ENCODE measurements around the gene ZFC3H1.
"Not testable (repeated sequence)": the region's sequence is repeated elsewhere in the genome, so short reads cannot be mapped to it uniquely, and the experiment has no call there.

- TF ChIP-seq CTCF (conservative IDR thresholded peaks at IDR 0.05; ENCODE audit: low read depth, low read length); POLR2A (IDR thresholded peaks at IDR 0.05; ENCODE audit: low read depth, low read length); BHLHE40 (IDR thresholded peaks at IDR 0.05; ENCODE audit: low read depth, low read length); CEBPB (IDR thresholded peaks at IDR 0.05; ENCODE audit: low read depth, low read length); RFX5 (IDR thresholded peaks at IDR 0.05; ENCODE audit: low read depth, low read length); SMC3 (IDR thresholded peaks at IDR 0.05; ENCODE audit: low read depth, low read length); RCOR1 (IDR thresholded peaks at IDR 0.05; ENCODE audit: insufficient replicate concordance, low read length); USF2 (IDR thresholded peaks at IDR 0.05; ENCODE audit: low read depth, low read length); MXI1 (IDR thresholded peaks at IDR 0.05; ENCODE audit: borderline replicate concordance, low read depth, low read length); MAZ (IDR thresholded peaks at IDR 0.05; ENCODE audit: borderline replicate concordance, low read depth, low read length); MAFK (IDR thresholded peaks at IDR 0.05; ENCODE audit: low read depth, low read length); RAD21 (IDR thresholded peaks at IDR 0.05; ENCODE audit: low read length); ELK1 (IDR thresholded peaks at IDR 0.05; ENCODE audit: borderline replicate concordance, low read depth, low read length): not testable (repeated sequence)
Measured at GRCh38 chr12:71687172-71687571, 23.5 kb upstream of the ZFC3H1 start.

All from IMR-90 (cell line).